HUDEP-2 (cell line): ENCODE data around the gene SDC4.

ENCODE experiments used
- DNase-seq, 76 experiments: peaks; one replicate each; lab custom pipeline; 2025; ENCODE audit not compliant: unreplicated experiment in 76 of 76; lab: John Stamatoyannopoulos, UW

The SDC4 gene

DNA sequence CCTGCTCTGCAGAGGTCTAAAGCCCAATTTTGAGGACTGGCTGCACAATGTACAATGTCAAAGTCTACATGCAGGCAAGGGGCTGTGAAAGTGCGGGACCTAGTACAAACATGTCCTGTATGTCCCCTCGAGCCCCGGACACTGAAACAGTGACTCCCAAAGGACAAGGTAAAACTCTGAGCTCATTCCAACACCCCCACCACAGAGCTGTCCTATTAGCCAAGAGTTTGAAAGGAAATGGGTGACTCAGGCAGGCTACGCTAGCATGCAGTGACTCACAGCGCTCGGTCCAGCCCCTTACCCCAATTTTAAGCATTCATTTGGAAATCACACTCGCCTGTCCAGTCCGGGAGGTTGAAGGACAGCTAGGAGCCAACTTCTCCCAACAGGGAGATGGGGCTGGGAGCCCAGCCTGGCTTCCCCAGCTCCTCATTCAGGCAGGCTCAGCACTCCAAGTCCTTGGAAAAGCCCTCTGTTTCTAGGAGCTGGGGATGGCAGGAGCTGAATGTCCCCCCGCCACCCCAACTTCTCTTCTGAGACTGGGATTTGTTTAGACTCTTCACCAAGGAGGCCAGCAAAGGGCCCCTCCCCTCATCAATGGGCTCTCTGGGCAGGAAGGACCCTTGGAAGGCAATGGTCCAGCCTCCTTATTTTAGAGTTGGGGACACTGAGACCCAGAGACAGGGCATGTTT lies 3.9 kb downstream of the SDC4 start:
- DNase-seq, result peak in 2 of 76 experiments; percentile 8 to 20

DNA sequence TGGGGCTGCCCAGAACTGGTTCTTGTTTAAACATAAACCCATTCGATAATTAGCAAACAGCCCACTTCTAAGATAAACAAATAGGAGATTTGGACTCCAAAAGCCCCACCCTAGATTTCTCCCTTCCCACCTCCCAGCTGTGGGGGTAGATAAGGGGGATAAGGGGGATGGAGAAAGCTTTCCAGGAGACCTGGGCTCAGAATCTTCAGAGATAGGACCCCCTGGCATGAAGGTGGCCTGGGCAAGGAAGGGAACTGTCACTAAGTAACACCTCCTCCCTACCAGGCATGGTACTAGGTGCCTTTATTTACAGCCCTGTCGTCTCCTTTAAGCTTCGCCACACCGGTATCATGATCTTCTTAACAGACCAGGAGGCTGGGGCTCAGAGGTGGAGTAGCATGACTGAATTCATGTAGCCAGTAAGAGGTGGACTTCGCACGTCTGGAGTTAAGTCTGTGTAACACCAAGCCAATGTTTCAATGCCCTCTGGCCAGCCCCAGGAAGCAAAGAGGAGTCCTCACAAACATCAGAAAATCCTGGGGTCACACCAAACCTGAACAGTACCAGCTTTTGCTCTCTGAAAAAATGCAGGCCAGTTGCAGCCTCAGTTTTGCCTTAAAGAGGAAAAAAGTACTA lies 4.6 kb downstream of the SDC4 start:
- DNase-seq, result peak in 43 of 76 experiments; percentile 7 to 66 (median 34)

DNA sequence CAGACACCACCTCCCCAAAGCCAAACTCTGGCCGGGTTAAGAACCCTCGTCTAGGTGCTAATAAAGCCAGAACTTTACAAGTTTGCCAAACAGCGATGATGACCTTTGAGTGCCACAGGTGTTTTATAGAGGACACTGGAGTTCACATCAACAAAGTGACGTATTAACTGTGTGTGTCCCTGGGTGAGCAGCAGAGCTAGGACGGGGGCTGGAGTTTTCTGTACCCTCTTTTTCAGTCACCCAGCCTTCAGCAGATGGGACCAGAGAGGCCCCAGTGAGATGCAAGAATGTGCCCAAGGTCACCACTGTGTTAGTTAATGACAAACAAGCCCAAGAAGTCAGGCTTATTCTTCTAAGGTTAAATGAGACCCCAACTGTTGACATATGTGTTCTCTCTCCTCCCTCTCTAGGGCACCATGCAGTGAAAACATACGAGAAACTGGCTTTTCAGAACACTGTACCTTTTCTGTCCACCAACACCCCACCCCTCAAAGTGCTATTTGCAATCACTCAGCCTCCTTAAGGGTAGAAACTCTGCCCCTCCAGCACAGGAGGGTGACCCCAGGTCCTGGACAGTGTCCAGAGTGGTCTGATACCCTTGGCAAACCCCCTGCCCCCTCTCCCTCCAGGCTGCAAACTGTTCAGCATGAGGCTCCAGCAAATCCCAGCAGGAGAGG lies 5.2 kb downstream of the SDC4 start:
- DNase-seq, result no peak

DNA sequence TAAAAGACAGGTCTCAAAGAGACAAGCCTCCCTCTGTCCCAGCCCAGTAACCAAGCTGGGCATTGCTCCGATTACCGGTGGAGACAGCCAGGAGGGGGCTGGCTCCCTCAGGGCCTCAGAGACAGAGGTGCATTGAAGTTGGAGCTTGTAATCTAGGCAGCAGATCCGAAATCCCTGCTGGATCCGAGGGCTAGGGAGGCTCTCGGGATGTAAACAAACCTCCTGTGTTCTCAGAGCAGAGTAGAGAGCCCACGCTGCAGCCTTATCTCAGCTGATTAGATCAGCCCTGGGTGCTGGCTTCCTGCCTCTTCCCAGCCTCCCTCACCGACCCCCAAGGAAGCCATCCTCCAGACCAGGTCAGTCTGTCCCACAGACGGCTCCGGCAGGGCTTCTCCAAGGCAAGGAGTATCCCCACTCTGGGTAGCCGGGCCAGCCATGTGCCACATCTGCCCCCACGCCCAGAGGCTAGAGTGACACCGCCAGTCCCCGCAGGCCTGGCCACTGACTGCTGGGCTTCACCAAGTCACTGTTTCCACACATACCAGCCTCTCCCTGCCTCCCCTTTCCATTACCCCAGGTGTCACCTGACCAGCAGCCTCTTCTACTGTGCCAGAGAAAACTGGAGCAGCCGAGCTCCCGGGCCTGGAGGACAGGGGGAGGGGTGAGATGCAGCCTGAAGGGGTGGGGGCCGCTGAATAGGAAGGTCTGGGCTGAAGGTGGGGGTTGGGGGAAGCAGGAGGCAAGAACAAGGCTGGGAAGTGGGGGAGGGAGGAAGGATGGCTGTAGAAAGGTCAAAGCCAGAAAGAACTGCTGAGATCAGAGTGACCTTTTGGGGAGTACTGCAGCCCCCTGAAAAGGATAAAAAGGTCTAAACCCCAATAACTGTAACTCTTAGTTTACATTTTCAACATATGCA lies 6.0 kb downstream of the SDC4 start:
- DNase-seq, result peak in 30 of 76 experiments; percentile 9 to 69 (median 28)

GRCh38 chr20:45341579-45341938 lies 6.7 kb downstream of the SDC4 start:
- no peak for DNase-seq

DNA sequence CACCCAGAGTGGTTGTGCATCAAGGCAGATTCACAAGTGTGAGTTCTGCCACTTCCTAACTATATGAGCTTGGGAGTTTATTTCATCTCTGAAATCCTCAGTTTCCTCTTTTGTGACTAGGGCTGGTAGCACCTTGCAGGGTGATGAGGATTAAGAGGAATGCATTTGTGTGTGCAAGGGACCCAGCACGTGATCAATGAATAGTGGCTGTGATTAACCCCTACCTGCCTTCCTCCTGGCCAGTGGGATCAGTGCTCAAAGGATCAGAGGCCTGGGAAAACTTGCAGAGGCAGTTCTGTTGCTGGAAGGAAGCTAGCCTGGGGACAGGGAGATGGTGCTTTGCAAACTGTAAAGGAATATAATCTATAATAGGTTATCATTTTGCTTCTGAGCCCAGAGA lies 7.3 kb downstream of the SDC4 start:
- no peak for DNase-seq

GRCh38 chr20:45340236-45340847 lies 7.9 kb downstream of the SDC4 start:
- peak in 2 of 76 experiments; percentile 8 to 16 for DNase-seq

DNA sequence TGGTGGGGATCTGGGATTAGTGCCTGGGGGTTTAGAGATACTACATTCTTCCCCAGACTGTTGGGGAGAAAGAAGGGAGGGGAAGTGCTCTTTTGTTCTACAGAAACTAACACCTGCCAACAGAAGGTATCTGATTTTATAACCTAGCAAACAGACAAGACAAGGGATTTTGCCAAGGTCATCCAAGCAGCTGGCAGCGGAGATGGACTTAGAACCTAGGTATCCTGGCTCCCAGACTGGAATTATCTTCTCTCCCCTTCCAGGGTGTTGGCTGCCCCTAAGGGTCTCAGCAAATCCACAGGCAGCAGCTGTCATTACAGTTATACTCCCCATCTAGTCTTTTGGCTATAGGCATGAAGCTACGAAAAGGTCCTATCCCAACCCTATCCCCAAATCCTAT lies 8.4 kb downstream of the SDC4 start:
- DNase-seq, result no peak

- DNase-seq, result peak in 59 of 76 experiments; percentile 12 to 82 (median 55)
Measured at GRCh38 chr20:45339084-45339483, 9.1 kb downstream of the SDC4 start.

DNA sequence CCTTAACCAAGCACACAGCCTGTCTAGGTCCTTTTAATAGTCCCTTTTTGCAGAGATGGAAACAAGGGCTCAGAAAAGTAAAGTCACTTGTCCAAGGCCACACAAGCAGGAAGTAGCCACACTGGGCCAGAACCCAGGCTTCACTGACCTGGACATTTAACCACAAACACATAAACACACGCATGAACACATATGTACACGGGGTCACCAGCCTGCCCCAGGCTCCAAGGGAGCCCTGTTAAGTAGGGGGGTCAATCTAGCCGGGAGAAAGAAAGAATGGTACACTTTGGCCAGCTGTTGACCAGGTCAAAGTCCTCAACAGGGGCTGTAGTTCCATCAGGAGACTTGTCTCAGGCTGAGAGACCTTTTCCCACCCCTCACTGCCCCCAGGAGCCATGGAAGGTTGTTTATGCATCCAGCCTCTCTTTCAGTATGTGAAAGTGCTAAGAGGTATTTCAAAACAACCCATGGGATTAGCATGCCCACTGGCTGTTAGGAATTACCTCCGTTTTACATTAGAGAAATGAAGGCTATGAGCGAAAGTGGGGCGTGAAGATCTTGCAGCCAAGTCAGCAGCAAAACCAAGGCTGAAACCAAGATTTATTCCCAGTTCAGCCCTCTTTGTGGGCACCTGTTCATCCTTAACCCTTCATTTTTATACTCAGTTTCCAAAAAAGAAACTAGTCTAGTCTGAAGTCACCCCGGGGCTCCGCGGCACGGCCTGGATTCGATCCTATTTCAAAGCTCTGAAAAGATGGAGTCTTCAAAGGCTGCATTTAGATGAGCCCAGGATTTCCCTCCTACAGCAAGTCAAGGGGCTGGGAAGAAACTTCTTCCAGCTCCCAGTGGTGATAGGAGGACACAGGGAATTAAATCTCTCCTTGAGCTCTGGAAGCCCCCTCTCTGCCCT lies 9.8 kb downstream of the SDC4 start:
- DNase-seq, result no peak

GRCh38 chr20:45337367-45338120 lies 10.7 kb downstream of the SDC4 start:
- DNase-seq, result peak in 51 of 76 experiments; percentile 6 to 70 (median 34)

- peak in 1 of 76 experiments; percentile 4 for DNase-seq
Measured at GRCh38 chr20:45336530-45337366, 11.5 kb downstream of the SDC4 start.

GRCh38 chr20:45330476-45330875 lies 17.7 kb downstream of the SDC4 start:
- DNase-seq, result no peak

DNA sequence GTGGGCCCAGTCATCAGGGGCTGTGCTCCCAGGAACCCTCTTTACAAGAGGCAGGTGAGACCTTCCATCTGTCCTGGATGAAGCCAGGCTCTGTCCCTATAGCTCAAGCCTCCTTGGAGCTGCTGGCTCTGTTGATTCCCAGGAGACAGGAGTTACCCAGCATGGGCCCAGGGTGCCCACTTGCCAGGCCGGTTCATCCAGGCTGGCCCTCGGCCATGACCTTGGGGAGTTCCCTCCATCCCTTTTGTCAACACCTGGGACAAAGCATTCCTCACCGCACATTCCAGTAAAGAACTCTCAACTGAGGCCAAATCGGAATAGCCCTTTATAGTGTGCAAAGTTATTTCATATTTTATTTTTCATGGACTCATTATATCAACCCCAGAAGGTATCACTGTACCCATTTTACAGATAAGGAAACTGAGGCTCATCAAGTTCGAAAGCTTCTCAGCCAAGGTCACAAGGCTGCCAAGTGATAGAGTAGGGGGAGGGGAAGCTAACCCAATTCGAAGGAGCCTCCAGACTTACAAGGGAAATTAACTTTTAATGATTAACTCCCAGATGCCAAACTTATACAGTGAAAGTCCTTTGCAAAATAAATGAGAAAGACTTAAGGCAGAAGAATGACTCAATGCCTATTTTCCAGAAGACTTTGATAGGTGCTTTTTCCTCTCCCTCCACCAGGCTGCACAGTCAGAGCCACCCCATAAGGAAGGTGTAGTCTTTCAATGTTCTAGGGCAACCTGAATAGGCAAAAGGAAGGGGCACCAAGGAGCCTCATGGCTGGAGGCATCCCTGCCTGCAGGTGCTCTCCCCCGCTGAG lies 18.5 kb downstream of the SDC4 start:
- no peak for DNase-seq

GRCh38 chr20:45328451-45328850 lies 19.8 kb downstream of the SDC4 start:
- DNase-seq, result no peak

- no peak for DNase-seq
Measured at GRCh38 chr20:45325371-45325770, 22.9 kb downstream of the SDC4 start.

DNA sequence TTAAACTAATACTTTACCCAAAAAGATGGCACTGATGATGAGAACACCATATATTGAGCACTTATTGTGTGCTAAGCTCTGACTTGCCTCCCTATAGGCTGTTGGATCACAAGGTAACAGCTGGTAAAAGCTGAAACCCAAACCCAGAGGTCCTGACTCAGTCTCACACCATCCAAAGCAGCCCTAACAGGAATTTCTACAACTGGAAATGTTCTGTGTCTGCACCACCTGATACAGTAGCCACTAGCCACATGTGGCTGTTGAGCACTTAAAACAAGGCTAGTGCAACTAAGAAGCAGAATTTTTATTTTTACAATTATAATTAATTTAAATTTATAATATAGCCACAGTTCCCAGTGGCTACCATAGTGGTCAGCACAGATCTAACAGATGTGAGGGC lies 24.5 kb downstream of the SDC4 start:
- DNase-seq, result no peak
